Large intestine (tissue), 3 donors: ENCODE measurements around the gene TPO. TPM values are rescaled to one million over a fixed set of nuclear protein-coding genes. Genes with fewer than 3 reads are reported as not detected.

Experiments
- DNase-seq, 2 donors: peaks; one replicate each; pipeline versions ENCODE4 v3.0.0 to v3.0.0-alpha.2; 2013
- H3K27ac ChIP-seq: one replicate; pipeline ENCODE4 v1.5.1; 2013; ENCODE audit warnings: low read length
- H3K27me3 ChIP-seq: 2 replicates; pipeline ENCODE4 v1.6.1; 2013; ENCODE audit warnings: low read length; ENCODE audit not compliant: control insufficient read depth, insufficient read depth
- H3K36me3 ChIP-seq: 2 replicates; pipeline ENCODE4 v1.6.1; 2013; ENCODE audit warnings: low read length; ENCODE audit not compliant: control insufficient read depth, insufficient read depth
- H3K4me1 ChIP-seq: one replicate; pipeline ENCODE4 v1.6.1; 2013; ENCODE audit warnings: low read length; ENCODE audit not compliant: control insufficient read depth, insufficient read depth
- H3K4me3 ChIP-seq: one replicate; pipeline ENCODE4 v1.5.1; 2013; ENCODE audit warnings: low read length
- H3K9me3 ChIP-seq: one replicate; pipeline ENCODE4 v1.6.1; 2013; ENCODE audit warnings: mild to moderate bottlenecking, low read depth, low read length, moderate library complexity; ENCODE audit not compliant: control insufficient read depth
- WGBS: methylation state at CpG from one replicate; pipeline ENCODE4 v1.1.5; 2013; ENCODE audit warnings: low lambda C conversion rate; ENCODE audit not compliant: insufficient coverage; 5-methylcytosine and 5-hydroxymethylcytosine counted together
- polyA plus RNA-seq: library from polyadenylated mRNA; unstranded; fragments of 120-200 nt; gene quantifications from one replicate; pipeline ENCODE4 v1.2.1, GENCODE V29; 2013

Gene TPO
- polyA plus RNA-seq, 1 donor: 0.30 TPM

DNA sequence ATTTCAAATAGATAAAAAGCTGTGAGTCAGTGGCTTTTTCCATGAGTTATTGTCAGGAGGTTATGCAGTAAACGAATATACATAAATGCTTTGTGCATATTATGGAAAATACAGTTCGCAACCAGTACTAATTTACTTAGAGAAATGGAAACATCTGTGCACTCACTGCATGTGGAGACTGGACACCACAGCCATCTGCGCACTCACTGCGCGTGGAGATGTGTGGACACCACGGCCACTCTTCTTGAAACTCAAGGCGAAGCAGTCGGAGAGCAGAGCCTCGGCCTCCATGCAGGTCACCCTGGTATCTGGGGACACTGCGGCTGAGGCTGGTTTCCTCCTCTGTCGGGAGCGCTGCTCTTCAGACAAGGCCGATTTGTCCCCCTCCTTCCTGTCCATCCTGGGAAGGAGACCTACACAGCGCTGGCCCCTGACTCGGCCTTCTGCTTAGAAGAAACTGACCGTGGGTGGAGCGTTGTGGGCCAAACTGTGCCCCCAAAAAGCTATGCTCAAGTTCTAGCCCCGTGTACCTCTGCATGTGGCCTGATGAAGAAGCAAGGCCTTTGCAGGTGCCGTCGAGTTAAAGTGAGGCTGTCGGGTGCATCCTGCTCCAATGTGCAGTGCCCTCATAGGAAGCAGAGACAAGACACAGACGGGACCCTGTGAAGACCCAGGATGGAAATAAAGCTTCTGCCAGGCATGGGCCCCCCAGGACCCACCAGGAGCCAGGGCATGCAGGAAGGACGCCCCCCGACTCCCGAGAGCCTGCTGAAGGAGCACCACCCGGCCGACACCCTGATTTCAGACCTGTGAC, 88.0 kb downstream of the TPO start:
- Histone ChIP-seq H3K27me3 (no peaks in the 10 kb centered on the region), H3K27ac (no peak overlapping the region), H3K36me3 (no peaks in the 10 kb centered on the region), H3K4me3 (no peak overlapping the region), H3K9me3 (no peaks in the 10 kb centered on the region), H3K4me1 (no peaks in the 10 kb centered on the region)
- no peak for DNase-seq
- no CpG with 5 or more reads among the region's 27 CpGs for WGBS

- no peaks in the 10 kb centered on the region for H3K27me3 ChIP-seq
- H3K9me3 ChIP-seq: no peaks in the 10 kb centered on the region
- H3K4me3 ChIP-seq: no peak overlapping the region
- H3K27ac ChIP-seq: no peak overlapping the region
- H3K4me1 ChIP-seq: no peaks in the 10 kb centered on the region
- WGBS: 80% methylated on average over 1 of the region's 6 CpGs
- DNase-seq: no peak
- H3K36me3 ChIP-seq: no peaks in the 10 kb centered on the region
Observed at GRCh38 chr2:1501991-1502390, 88.7 kb downstream of the TPO start.

DNA sequence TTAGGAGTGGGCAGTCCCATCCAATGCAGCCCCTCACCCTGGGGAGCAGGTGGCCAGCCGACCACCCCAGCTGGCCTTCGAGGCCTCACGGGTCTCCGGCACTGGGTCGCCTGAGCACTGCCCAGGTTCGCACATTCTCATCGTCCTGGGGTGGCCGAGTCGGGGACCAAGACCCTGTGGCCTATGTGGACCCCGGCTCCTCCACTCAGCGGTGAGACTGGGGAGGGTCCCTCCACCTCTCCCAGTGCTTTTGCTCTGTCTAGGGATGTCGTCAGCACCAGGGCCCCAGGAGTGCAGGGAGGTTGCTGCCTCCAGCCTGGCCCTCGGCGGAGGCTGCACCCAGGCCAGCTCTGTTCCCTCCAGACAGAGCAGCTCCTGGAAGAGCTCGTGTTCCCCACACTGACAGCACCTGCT, 89.6 kb downstream of the TPO start:
- Histone ChIP-seq H3K27ac (no peak overlapping the region), H3K4me3 (no peak overlapping the region), H3K36me3 (no peaks in the 10 kb centered on the region), H3K27me3 (no peaks in the 10 kb centered on the region), H3K9me3 (no peaks in the 10 kb centered on the region), H3K4me1 (no peaks in the 10 kb centered on the region)
- WGBS: no CpG with 5 or more reads among the region's 15 CpGs
- DNase-seq: no peak

- no peak for DNase-seq
- Histone ChIP-seq H3K4me1 (no peaks in the 10 kb centered on the region), H3K27ac (no peak overlapping the region), H3K9me3 (no peaks in the 10 kb centered on the region), H3K4me3 (no peak overlapping the region), H3K27me3 (no peaks in the 10 kb centered on the region), H3K36me3 (no peaks in the 10 kb centered on the region)
- WGBS: no CpG with 5 or more reads among the region's 36 CpGs
Observed at GRCh38 chr2:1503471-1504310, 90.4 kb downstream of the TPO start.

- H3K36me3 ChIP-seq: no peaks in the 10 kb centered on the region
- H3K4me3 ChIP-seq: no peak overlapping the region
- no peaks in the 10 kb centered on the region for H3K9me3 ChIP-seq
- H3K4me1 ChIP-seq: no peaks in the 10 kb centered on the region
- no peak for DNase-seq
- no peak overlapping the region for H3K27ac ChIP-seq
- WGBS: 60% methylated on average over 1 of the region's 10 CpGs
- H3K27me3 ChIP-seq: no peaks in the 10 kb centered on the region
Observed at GRCh38 chr2:1504311-1504750, 91.1 kb downstream of the TPO start.

- Histone ChIP-seq H3K9me3 (no peaks in the 10 kb centered on the region), H3K4me3 (no peak overlapping the region), H3K4me1 (no peaks in the 10 kb centered on the region), H3K27ac (no peak overlapping the region), H3K36me3 (no peaks in the 10 kb centered on the region), H3K27me3 (no peaks in the 10 kb centered on the region)
- no peak for DNase-seq
- WGBS: no CpG with 5 or more reads among the region's 10 CpGs
Observed at GRCh38 chr2:1505031-1505441, 91.8 kb downstream of the TPO start.

GRCh38 chr2:1509271-1510065, 96.2 kb downstream of the TPO start:
- no peak for DNase-seq
- Histone ChIP-seq H3K4me1 (no peaks in the 10 kb centered on the region), H3K36me3 (no peaks in the 10 kb centered on the region), H3K27ac (no peak overlapping the region), H3K27me3 (no peaks in the 10 kb centered on the region), H3K4me3 (no peak overlapping the region), H3K9me3 (no peaks in the 10 kb centered on the region)
- 100% methylated on average over 1 of the region's 5 CpGs for WGBS

GRCh38 chr2:1510176-1510575, 96.9 kb downstream of the TPO start:
- no CpG with 5 or more reads among the region's 4 CpGs for WGBS
- no peaks in the 10 kb centered on the region for H3K4me1 ChIP-seq
- H3K27ac ChIP-seq: no peak overlapping the region
- DNase-seq: no peak
- no peaks in the 10 kb centered on the region for H3K27me3 ChIP-seq
- no peaks in the 10 kb centered on the region for H3K9me3 ChIP-seq
- no peaks in the 10 kb centered on the region for H3K36me3 ChIP-seq
- H3K4me3 ChIP-seq: no peak overlapping the region

- no peak for DNase-seq
- Histone ChIP-seq H3K27me3 (no peaks in the 10 kb centered on the region), H3K4me3 (no peak overlapping the region), H3K9me3 (no peaks in the 10 kb centered on the region), H3K36me3 (no peaks in the 10 kb centered on the region), H3K4me1 (no peaks in the 10 kb centered on the region), H3K27ac (no peak overlapping the region)
- WGBS: no CpG with 5 or more reads among the region's 6 CpGs
Observed at GRCh38 chr2:1511455-1511854, 98.2 kb downstream of the TPO start.
